Endometrial microvascular endothelial cells (primary cell): ENCODE data around the gene FAM124A. TPM values are rescaled to one million over a fixed set of nuclear protein-coding genes. Genes with fewer than 3 reads are reported as not detected.

Experiments used
- in situ Hi-C: cut with HindIII; loops from 2 replicates; pipeline ENCODE4 v1.10.0; 2017; ENCODE audit warnings: low sequenced_read_pairs, low pct_unique_long_range_greater_than_20kb; ENCODE audit errors: inconsistent ontology term
- total RNA-seq: library from RNA; depleted of rRNA; stranded (reverse); fragments of >200 nt; gene quantifications from one replicate; pipeline ENCODE4 v1.2.3, GENCODE V29; 2015; ENCODE audit errors: inconsistent ontology term

Gene FAM124A
- total RNA-seq, 1 donor from 2014 or later = 16.4 TPM

DNA sequence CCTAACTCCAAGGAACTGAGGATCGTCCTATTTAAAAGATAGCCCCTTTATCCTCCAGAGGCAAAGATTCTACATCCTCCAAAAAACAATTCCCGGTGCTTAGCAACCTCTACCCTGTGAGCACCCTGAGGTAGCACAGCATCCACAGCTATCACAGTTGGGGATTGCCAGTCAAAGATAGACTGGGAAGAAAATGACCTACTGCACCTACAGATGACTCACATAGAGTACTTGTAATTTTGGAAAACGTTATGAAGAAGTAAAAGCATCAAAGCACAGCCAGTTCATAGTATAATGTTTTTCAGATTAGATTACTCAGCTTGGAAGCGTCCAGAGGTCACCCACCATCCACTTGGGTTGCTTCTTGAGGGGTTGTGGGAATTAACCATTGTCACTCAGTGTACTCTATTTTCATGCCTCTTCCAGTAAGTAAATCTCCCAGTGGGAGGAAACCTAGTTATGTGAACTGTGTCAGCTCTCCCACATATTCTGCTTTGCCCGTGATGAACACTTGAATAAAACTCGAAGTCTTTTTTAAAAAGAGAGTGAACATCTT, 8.9 kb upstream of the FAM124A start:
- in situ Hi-C loops = no loop called here

DNA sequence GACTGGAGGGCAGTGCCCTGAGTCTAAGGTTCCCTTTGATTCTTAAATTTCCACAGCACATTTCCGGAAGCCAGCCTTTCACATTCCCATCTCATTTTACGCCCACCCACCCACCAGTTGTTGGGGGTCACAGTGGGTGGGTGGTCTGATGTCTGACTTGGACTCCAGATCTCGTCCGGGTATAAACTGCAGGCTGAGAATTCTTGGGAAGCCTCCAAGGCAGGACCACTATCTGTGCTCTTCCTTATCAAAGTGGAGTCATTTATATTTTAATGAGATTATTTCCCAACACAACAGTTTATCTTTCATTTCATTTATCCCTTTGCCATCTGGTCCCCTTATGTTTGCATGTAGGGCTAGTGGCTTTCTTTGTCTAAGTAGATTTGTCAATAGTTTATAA, 3.6 kb upstream of the FAM124A start:
- in situ Hi-C loops = no loop called here

DNA sequence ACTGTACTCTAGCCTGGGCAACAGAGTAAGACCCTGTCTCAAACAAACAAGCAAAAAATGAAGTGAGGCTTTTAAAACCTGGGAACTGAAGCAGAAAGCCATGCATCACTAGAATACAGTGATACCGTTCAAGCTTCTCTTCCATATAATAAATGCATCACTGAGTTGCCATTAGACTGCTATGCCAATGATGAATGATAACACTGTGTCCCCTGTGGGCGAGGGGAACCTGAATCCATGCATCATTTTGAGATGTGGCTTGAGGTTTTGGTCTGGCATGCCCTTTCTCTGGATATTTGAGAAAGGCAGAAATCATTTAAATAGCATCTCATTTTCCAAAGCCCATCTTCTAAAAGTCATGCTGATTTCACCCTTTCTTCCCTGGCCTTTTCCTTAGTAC, 1.5 kb upstream of the FAM124A start:
- in situ Hi-C loops = no loop called here

DNA sequence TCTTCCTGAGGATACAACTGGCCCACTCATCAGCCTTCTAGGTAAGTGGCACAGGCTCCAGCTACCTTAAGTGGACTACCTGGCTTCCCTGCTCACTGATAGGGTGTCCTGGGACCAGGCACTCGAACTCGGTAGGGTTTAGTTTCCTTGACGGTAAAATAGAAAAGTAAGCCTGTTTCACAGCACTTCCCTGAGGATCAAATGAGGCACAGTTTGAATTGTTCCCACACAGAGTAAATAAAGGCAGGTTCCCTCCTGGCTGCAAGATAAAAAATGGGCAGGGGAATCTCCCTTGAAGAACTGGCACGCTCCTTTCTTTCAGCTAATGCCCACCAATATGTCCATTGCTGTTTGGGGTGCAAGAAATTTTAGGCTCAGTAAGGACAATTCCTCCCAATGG, 1.1 kb upstream of the FAM124A start:
- in situ Hi-C loops = no loop called here

DNA sequence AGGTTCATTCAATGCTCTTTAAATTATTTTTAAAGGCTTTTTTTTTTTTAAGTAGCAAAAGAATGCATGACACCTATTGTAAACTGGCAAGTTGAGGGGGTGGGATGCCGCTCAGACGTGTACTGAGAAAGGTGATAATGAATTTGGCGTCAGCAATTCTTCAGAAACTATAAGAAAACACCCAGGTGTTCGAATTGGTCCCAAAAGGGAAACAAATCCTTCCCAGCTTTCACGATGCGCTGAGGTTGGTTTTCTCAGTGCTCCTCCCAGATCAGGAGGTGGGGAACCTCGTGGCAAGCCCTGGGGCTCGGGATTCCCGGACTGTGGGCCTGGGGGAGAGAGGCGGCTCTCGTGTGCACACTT, 543 bp upstream of the FAM124A start:
- in situ Hi-C loops = no loop called here

DNA sequence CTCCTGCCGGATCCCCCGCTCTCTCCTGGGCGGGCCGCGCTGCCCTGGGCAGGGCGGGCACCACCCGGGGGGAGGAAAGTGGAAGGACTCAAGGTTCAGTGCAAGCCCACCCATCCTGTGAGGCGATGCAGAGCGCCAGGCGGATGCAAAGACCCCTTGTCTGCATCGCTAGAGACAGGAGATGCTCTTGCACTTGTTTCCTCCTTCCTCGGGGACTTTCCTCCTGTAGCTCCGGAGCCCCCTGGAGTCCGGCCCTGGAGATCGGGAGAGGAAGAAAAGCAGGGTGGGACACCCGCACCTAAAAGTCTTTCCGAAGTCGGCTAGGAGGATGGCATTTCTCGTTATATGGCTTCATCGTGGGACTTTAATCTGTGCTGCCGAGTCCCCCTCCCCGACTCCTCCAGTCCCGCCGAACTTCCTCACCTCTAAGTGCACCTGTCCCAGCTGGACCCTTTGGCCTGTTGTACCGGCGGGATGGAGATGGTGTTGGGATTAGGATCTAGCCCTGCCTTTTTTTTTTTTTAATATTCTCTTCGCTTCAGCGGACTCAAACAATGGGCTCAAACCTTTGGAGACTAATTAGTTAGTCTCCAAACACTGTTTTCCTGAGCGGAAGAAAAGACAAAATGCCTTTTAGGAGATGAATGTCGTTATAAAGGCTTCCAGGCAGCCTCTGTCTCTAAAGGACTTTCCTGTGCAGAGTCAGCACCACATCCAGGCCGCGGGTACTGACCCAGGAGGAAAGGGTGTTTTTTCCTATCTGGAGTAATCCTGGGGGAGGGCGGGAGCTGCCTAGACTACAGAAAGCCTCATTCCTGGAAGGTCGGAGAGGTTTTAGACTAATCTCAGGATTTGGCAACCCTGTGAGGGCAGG, 725 bp downstream of the FAM124A start:
- in situ Hi-C loops = no loop called here

DNA sequence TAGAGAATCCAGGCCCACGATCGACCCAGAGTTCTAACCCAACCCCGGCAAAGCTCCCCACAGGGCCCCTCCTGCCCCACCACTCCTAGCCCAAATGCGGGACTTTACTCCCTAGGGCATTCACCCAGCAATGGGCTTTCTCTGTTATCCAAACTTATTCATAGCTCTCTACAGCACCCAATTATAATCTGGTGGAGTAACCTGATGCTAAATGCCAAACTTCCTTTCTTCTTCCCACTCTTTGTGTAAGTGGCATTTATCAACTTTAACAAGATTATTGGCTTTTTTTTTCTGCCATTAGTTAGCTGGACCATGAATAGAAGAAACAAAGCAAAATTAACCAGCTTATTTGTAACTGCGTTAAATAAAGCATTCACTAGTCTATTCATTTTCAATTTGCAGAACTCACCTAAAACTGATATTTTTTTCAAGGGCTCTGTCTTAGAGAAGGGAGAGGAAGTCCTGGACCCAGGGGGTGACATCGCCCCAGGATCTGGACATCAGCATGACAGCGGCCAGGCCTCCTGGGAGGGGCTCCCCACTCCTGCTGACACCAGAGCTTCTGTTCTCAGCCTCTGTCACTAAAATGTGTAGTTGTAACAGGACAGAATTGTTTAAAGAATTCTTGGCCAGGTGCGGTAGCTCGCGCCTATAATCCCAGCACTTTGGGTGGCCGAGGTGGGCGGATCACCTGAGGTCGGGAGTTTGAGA, 1.5 kb downstream of the FAM124A start:
- in situ Hi-C loops = no loop called here

DNA sequence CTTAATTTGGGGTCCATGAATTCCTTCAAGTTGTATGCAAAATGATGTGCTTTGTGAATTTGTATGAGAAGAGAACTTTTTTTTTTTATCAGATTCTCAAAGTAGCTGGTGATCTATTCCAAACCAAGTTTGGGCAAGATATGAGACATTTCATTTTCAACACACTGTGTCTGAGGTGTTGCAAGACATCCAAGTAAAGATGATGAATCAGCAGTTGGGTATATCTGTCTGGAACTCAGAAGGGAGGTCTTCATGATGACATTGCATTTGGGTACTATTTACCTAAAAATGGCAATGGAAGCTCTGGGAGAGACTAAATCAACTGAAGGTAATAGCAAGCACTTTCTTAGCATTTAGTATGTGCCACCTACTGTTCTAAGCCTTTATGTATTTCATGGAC, 2.8 kb downstream of the FAM124A start:
- in situ Hi-C loops = no loop called here

DNA sequence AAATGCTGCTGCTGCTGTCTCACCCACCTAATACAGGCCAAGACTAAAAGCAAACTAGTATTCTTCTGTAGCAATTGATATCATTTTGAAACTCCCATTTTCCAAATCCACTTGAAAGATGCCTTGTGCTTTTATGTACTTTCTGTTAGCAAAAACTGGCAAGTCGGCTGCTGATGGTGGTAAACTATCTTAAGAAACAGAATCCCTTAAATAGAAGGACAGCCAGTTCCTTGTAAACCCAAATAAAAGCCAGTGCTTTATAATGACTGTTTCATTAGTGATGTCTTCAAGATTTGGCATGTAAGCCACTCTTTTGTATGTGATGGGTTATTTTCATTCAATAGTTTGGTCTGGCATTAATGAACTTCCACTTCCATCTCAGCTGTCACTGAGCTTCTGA, 5.2 kb downstream of the FAM124A start:
- in situ Hi-C loops = no loop called here

DNA sequence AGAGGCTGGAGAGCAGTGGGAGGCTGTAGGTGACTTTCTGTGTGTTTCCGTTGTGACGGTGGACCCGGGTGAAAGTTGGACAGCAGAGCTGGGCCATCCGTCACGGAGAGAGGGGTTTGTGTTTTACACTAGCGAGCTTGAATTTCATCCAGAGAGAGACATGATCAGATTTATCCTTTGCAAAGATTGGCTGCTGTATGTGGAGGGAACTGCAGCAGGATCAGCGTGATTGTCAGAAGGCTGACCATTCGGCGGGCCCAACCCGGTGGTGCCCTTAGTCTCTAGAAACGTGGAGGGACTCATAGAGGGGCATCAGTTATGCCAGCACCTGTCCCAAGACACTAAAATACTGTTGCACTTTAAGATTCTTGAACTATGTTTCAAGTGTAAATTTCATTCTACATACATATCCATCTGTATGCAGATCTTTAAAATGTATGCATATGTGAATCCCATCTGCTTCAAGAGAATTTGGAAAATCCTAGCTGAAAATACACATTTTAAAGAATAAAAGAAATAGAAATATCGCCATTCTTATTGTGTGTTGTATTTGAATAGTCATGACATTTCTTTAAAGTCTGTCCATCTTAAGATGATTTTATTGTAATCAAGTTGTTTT, 7.0 kb downstream of the FAM124A start:
- in situ Hi-C loops = no loop called here

DNA sequence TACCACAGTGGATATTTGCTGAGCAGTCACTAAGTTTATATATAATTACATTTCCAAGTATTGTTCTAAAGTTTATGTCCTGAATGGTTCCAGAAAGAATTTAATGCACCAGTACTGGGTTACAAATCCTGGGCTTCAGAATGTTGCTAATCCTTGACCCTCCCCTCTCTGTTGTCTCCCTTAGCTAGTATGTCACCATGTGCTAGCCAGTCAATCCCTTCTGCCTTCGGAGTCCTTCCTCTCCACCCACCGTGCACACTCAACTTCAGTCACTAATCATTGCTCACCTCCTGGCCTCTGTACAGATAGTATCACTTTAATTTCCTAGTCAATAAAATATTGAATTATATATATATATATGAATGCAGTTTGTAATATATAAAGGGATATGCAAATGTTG, 7.5 kb downstream of the FAM124A start:
- in situ Hi-C loops = no loop called here

DNA sequence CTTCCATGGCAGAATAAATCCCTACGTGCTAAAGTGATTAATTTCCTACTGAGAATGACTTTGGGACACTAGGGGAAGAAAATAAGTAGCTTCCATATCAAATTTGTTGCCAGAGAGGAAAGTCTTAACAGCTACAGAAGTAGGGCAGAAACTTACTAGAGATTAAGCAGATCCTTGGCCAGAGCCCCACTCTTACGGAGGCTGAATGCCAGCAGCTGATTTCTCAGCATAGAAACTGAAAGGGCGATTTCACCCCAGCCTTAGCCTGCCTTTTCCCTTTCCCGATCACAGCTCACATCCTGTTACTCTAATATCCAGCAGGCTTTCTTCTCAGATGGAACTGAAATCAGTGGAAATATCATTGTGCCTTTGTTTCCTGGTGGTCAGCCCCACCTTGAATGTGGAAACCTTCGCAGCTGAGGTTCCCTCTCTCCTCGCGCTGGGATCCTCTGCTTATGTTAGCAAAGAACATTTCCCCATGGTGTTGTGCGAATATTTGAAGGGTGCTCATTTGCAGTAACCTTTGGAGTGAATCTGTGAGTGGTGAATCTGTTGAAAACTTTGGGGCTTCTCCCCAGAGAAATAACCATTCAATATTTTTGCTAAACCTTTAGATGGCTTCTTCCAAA, 8.4 kb downstream of the FAM124A start:
- in situ Hi-C loops = no loop called here

DNA sequence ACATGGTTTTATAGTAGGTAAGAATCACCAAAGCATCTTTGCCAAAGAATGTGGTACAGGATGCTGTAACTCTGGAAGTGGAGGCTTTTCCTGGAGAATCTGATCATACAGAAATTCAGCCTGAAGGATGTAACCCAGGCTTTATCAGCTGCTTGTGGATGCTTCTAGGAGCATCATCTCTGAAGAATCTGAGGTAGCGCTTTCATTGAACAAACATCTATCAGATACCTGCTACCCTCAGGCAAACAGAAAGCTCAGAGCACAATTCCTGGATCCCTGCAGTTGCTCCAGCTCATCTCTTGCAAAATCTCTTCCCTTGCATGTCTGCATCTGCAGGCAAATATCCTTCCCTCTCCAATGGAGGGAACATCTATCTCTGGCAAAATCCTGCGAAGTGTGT, 9.3 kb downstream of the FAM124A start:
- in situ Hi-C loops = no loop called here

DNA sequence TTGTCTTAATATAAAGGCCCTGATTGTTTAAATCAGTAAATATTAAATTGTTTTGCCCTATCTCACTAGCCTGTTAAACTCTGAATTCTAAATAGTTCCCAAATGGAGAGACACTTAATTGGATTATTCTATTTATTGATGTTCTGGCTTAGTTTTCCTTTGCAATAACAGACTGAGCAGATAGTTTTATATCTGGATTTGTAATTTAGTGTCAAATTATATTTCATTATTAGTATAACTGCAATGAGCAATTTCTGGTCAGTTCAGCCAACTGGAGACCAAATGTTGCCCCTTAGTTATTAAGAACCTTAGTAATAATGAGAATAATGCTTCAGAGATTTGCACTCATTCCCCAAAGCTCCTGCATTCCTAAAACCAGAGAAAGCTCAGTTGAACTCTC, 10.1 kb downstream of the FAM124A start:
- in situ Hi-C loops = no loop called here

DNA sequence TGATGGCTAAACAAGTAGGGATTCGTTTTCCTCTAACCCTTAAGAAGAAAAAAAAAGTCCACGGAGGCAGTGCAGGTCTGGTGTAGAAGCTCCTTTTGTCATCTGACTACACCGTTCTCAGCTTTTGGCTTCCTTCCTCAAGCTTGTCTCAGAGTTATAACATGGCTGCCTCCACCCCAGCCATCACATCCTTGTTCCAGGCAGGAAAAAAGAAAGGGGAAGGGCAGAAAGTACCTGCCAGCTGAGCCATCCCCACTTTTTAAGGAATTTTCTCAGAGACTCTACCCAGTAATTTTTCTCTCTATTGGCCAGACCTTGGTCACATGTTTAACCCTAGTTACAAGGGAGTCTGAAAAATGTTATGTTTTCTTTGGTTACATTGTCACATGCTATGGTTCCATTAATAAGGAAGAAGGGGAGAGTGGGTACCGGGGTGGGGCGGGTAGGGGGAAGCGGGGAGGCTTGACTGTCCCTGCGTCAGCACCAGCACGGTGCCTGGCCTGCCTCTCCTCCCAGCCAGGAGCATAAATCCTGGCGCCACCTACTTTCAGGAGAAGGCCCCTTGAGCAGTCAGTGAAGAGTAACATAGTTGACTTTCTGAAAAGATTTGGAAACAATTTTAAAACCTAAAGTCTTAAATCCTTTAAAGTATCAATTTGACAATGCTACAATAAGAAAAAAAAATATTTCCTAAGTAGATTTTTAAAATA, 11.1 kb downstream of the FAM124A start:
- in situ Hi-C loops = no loop called here

DNA sequence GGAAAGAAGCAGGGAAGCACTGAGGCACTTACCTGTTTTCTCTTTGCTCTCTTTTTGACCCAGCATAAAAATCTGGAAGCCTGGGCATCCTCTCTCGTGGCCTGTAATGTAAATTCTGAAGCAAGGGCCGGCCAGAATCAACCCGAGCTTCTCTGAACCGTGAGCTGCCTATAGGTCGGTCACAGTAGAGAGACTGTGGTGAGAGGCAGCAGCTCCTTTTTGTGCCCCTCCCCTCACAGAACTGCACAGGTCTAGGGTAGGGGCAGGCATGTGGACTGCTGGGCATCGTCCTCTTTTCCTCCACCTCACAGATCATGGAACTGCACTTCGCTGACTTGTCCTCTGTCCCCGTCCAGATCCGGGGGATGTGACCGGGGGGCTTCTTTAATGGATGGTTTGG, 12.5 kb downstream of the FAM124A start:
- in situ Hi-C loops = no loop called here

DNA sequence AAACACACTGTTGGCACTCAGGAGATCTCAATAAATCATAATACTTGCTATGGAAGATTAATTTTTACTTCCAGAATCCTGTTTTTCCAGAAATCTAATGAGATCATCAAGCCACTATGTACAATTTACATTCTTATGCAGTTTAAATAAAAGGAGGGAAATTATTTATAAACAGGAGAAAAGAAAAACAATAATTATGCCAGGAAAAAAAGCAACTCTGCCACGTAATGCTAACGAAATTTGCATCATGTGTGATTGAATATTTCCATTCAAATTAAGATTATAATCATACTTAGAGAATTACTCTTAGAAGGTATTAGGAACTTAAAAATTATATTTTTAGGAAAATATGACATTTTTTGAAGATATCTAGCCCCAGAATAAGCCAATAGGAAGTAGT, 13.0 kb downstream of the FAM124A start:
- in situ Hi-C loops = no loop called here

DNA sequence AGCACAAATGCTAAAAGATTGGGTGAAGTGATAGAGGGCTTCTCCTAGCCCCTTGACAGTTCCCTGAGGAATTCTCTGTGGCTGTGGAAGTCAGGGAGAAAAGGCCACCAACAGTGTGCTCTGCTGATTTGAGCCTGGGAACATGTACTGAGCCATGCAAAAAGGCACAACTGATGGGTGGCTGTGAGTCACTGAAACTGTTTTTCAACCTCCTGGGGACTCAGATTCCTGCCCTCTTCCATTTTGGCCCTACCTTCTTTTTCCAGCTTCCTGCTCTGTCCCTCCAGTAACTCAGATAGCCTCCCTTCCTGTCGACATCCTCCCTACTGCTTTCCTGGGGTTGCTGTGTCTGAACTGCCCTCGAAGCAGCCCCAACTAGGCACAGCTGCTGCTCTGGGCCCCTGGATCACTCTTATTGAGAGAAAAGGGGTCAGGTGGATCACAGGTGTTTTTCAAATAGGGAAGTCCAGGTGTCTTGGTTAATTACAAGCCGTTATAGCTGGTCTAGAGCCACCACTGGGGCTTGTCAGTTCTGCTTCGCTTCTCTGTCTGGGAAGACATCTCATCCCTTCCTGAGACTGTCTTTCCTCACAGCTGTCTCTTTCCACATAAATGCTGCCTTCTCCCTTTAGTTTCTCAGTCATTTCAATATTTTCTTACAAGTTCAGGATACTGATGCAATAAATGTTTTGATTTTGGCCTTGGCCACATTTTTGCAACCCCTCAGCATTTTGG, 13.7 kb downstream of the FAM124A start:
- in situ Hi-C loops = no loop called here
